Endothelial cell of umbilical vein (primary cell): ENCODE results near the gene AP1M1.

Experiments used
- CTCF ChIP-seq, 2 donors: IDR thresholded peaks; 1 replicate in 1 of 2; 2 replicates in 1 of 2; pipeline ENCODE4 v1.5.1; 2011; ENCODE audit warnings: low read length in 2 of 2, mild to moderate bottlenecking in 2 of 2, moderate library complexity in 2 of 2, control low read depth in 1 of 2, inconsistent platforms in 1 of 2, low read depth in 1 of 2; ENCODE audit not compliant: insufficient read depth in 1 of 2; ENCODE audit errors: extremely low read depth in 1 of 2
- POLR2A ChIP-seq: IDR thresholded peaks from 2 replicates; pipeline ENCODE4 v1.6.1; 2012; ENCODE audit warnings: low read depth, mild to moderate bottlenecking, control low read depth, low read length
- POLR2AphosphoS5 ChIP-seq: IDR thresholded peaks from 2 replicates; pipeline ENCODE4 v1.6.1; 2012; ENCODE audit warnings: low read depth, mild to moderate bottlenecking, control low read depth, low read length, moderate library complexity; ENCODE audit not compliant: insufficient read depth

DNA sequence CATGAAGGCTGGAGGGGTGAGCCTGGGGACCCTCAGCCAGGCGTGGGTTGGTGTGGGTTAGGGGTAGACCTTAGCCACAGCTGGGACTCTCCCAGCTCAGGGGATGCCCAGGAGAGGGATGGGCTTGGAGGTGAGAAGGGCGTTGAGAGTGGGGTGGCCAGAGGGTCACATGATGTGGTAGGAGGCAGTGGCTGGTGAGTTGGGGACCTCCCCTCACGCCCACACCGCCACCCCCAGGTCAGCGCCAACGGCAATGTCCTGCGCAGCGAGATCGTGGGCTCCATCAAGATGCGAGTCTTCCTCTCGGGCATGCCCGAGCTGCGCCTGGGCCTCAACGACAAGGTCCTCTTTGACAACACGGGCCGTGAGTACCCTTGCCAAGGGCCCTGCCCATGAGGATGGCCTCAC is 28.5 kb downstream of the AP1M1 start:
- TF ChIP-seq POLR2AphosphoS5 (no peak), CTCF (IDR thresholded peaks at IDR 0.05; ENCODE audit: extremely low read depth in 1 of 2, insufficient read depth in 1 of 2, low read depth in 1 of 2, low read length in 2 of 2) (no peak), POLR2A (no peak)
